ENCODE results near the gene SSR3.

The SSR3 gene

GRCh38 chr3:156583469-156583868 is 28.6 kb upstream of the SSR3 start:
- Histone ChIP-seq H3K9me2 (ENCODE audit: low read depth, low read length) (no peaks in the 10 kb centered on the region), H3K4me2 (ENCODE audit: low read length) (no peak overlapping the region), H3K79me2 (ENCODE audit: insufficient read depth, low read length) (no peaks in the 10 kb centered on the region), H3K9me3 (ENCODE audit: low read length) (no peaks in the 10 kb centered on the region), H3K9ac (ENCODE audit: low read length) (no peak overlapping the region), H3K27me3 (ENCODE audit: insufficient read depth, low read length) (no peaks in the 10 kb centered on the region), H3F3A (ENCODE audit: insufficient read depth, low read length) (no peaks in the 10 kb centered on the region), H3K4me3 (ENCODE audit: low read depth, low read length, poor library complexity, severe bottlenecking) (no peak overlapping the region), H3K4me1 (ENCODE audit: insufficient read depth, low read length, severe bottlenecking) (no peaks in the 10 kb centered on the region), H4K20me1 (ENCODE audit: insufficient read depth, low read length) (no peaks in the 10 kb centered on the region), H3K36me3 (ENCODE audit: insufficient read depth, low read length) (no peaks in the 10 kb centered on the region), H2AFZ (ENCODE audit: low read length) (no peak overlapping the region), H3K27ac (ENCODE audit: low read depth, low read length, poor library complexity, severe bottlenecking) (no peak overlapping the region)
- TF ChIP-seq EZH2 (IDR thresholded peaks at IDR 0.05; ENCODE audit: borderline replicate concordance, low read length) (no peak), CTCF (IDR thresholded peaks at IDR 0.05; ENCODE audit: low read length) (no peak)

GRCh38 chr3:156582532-156583183 is 27.7 kb upstream of the SSR3 start:
- no peaks in the 10 kb centered on the region for H3F3A ChIP-seq (ENCODE audit: insufficient read depth, low read length)
- no peak overlapping the region for H3K4me3 ChIP-seq (ENCODE audit: low read depth, low read length, poor library complexity, severe bottlenecking)
- H3K79me2 ChIP-seq (ENCODE audit: insufficient read depth, low read length) = no peaks in the 10 kb centered on the region
- H3K27ac ChIP-seq (ENCODE audit: low read depth, low read length, poor library complexity, severe bottlenecking) = no peak overlapping the region
- H3K27me3 ChIP-seq (ENCODE audit: insufficient read depth, low read length) = no peaks in the 10 kb centered on the region
- H3K36me3 ChIP-seq (ENCODE audit: insufficient read depth, low read length) = no peaks in the 10 kb centered on the region
- TF ChIP-seq EZH2 (IDR thresholded peaks at IDR 0.05; ENCODE audit: borderline replicate concordance, low read length) (no peak), CTCF (IDR thresholded peaks at IDR 0.05; ENCODE audit: low read length) (no peak)
- H3K9me2 ChIP-seq (ENCODE audit: low read depth, low read length) = no peaks in the 10 kb centered on the region
- no peaks in the 10 kb centered on the region for H4K20me1 ChIP-seq (ENCODE audit: insufficient read depth, low read length)
- H3K9ac ChIP-seq (ENCODE audit: low read length) = no peak overlapping the region
- no peaks in the 10 kb centered on the region for H3K4me1 ChIP-seq (ENCODE audit: insufficient read depth, low read length, severe bottlenecking)
- H3K9me3 ChIP-seq (ENCODE audit: low read length) = no peaks in the 10 kb centered on the region
- H2AFZ ChIP-seq (ENCODE audit: low read length) = no peak overlapping the region
- no peak overlapping the region for H3K4me2 ChIP-seq (ENCODE audit: low read length)

- no peak overlapping the region for H3K4me2 ChIP-seq (ENCODE audit: low read length)
- H3K9ac ChIP-seq (ENCODE audit: low read length) = no peak overlapping the region
- no peak overlapping the region for H3K27ac ChIP-seq (ENCODE audit: low read depth, low read length, poor library complexity, severe bottlenecking)
- no peaks in the 10 kb centered on the region for H3K36me3 ChIP-seq (ENCODE audit: insufficient read depth, low read length)
- H2AFZ ChIP-seq (ENCODE audit: low read length) = no peak overlapping the region
- H3F3A ChIP-seq (ENCODE audit: insufficient read depth, low read length) = no peaks in the 10 kb centered on the region
- no peaks in the 10 kb centered on the region for H3K4me1 ChIP-seq (ENCODE audit: insufficient read depth, low read length, severe bottlenecking)
- H3K4me3 ChIP-seq (ENCODE audit: low read depth, low read length, poor library complexity, severe bottlenecking) = no peak overlapping the region
- TF ChIP-seq EZH2 (IDR thresholded peaks at IDR 0.05; ENCODE audit: borderline replicate concordance, low read length) (no peak), CTCF (IDR thresholded peaks at IDR 0.05; ENCODE audit: low read length) (no peak)
- H3K9me3 ChIP-seq (ENCODE audit: low read length) = no peaks in the 10 kb centered on the region
- no peaks in the 10 kb centered on the region for H3K9me2 ChIP-seq (ENCODE audit: low read depth, low read length)
- no peaks in the 10 kb centered on the region for H3K79me2 ChIP-seq (ENCODE audit: insufficient read depth, low read length)
- H3K27me3 ChIP-seq (ENCODE audit: insufficient read depth, low read length) = no peaks in the 10 kb centered on the region
- H4K20me1 ChIP-seq (ENCODE audit: insufficient read depth, low read length) = no peaks in the 10 kb centered on the region
These were observed 27.0 kb upstream of the SSR3 start for GRCh38 chr3:156581954-156582353.
